HG02610 (cell line): ENCODE data around the gene OLFML2B.
"Not testable (repeated sequence)": the region's sequence is repeated elsewhere in the genome, so short reads cannot be mapped to it uniquely, and the experiment has no call there.

Experiments
- ATAC-seq: cut with Tn5 transposase; IDR thresholded peaks from one replicate; pipeline ENCODE4 v1.9.1; 2021; ENCODE audit warnings: mild to moderate bottlenecking, moderate library complexity; ENCODE audit not compliant: unreplicated experiment

Gene OLFML2B

DNA sequence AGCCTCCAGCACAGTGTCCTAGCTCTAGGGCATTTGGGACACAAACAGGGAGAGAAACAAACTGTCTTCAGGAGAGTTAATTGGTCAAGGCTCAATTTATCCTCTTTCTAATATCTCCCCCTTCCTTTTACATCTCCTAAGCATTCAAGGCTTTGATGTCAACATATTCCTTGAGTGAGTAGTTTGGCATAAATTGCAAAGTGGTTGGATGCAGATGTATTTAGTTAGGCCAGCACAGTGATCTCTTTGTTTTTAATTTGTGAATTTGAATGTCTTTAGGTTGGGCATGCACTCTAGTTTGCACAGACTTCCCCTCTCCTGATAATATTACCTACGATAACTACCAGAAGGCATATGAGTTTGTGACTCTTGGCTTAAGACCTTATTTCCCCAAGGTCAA lies 12.5 kb upstream of the OLFML2B start:
- ATAC-seq, result no peak

DNA sequence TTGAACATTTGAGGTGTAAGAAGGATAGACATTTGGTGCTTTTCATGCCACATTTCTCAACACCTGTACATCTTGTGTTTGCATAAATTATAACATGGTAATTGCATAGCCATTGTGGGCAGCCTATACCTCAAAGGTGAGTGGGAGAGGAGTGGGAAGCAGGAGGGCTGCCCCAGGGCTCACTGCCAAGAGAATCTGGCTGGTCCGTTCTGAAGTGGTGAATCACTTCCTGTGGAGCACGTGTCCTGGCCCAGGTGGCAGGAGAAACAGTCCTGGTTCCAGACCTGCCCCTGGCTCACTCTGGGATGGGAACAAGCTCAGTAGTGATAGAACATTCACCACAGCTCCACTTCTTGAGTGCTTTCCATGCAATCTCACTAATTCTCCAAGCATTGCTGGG lies 11.6 kb upstream of the OLFML2B start:
- ATAC-seq, result no peak

DNA sequence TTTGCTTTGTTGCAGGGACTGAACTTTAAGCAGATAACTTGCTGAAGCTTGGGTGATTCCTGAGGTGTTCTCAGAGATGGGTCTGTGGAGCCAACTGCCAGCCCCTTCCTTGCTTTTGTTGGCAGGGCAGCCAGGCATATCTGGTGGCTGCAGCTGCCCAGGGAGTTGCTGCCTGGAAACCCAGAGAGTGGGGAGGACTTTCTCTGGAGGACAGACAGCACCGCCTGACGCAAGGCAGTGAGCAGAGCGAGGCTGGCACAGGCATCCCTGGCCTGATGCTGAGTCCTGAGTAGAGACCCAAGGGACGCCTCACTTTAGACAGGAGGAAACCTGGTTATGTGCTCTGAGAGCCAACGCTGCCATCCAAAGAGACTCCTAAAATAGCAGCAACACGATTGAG lies 9.8 kb upstream of the OLFML2B start:
- no peak for ATAC-seq

DNA sequence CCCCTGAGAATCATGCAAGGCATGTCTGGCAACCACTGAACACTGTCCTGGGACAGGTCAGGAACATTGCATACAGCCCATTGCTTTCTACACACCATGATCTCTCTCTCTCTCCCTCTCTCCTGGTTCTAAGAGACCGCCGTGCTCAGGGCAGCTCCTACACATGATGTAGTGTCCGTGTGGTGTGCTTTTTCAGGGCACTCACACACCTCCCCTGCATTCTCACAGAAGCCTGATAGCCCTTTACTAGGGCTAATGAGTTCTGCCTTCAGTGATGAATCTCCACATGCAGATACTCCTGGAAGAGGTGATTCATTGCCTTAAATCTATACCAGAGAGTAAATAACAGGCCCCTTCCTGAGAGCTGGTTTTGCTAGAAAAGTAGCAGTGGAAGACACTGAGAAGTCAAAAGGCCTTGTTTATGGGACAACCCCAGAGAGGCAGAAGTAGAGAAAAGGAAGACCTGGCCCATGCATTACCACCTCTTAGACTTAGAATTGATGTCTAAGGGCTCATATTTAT lies 7.2 kb upstream of the OLFML2B start:
- ATAC-seq, result no peak

DNA sequence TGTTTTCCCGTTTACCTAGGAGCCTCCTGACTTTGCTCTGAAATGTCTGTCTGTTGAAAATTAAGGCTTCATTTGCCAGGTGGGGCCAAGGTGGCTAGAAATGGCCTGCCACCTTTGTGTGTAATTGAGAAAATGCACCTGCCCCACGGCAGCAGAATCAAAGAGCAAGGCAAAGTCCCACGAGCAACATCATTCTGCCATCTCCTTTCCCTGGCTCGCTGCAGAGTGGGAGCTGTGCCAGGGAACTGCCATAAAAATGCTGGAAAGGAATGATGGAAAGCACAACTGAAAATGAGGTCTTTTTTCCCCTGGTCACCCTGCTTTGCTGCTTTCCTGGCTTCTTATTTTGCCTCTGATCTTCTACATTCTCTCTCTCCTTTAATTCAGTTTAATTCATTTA lies 5.5 kb upstream of the OLFML2B start:
- no peak for ATAC-seq

DNA sequence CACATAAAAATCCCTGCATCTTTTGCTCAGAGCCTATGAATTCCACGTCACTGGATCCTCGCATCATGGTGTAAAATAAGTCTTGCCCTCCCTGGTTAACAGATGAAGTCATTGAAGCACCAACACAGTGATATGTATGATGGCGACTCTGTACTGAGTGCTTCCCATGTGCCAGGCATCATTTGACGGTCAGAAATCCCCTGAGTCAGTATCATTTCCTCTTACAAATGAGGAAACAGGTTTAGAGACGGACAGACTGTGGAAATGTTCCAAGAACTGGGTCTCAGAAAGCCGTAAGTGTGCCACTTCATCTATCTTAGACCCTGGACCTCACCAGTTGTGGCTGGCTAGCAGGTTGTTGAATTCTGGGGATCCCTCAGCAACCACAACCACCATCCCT lies 5.1 kb upstream of the OLFML2B start:
- ATAC-seq, result peak; percentile 82

DNA sequence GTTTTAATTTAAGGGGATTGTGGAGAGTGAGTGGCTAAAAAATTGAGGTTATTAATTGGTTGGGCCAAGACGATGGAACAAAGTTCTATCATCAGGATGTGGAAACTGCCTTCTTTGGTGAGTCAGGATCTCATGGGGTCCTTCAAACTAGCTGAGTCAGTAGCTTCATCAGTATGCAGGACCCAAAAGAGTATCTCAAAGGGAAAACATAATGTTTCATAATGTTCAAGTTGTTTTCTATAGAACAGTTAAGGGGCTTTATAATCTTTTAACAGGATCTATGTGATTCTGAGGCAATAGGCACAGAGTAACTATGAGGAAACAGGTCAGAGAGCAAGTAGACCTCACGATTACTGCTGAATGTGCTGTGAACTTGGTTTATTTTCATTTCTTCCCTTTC lies 3.2 kb upstream of the OLFML2B start:
- no peak for ATAC-seq

DNA sequence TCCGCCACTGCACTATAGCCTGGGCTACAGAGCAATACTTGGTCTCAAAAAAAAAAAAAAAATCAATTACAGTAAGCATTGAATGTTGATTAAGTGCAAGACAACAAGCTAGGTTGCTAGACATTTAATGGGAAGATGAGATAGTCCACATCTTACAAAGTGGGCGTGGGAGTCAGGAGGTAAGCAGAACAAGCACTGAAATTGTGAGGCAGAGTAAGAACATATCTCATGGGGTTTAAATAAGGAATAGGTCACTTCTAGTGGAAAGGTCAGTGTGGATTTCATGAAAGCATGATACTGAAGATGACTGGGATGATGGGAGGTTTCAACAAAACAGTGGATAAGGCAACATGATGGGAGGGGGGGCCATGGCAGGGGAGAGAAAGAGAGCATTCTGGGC lies 1.9 kb upstream of the OLFML2B start:
- ATAC-seq, result no peak

DNA sequence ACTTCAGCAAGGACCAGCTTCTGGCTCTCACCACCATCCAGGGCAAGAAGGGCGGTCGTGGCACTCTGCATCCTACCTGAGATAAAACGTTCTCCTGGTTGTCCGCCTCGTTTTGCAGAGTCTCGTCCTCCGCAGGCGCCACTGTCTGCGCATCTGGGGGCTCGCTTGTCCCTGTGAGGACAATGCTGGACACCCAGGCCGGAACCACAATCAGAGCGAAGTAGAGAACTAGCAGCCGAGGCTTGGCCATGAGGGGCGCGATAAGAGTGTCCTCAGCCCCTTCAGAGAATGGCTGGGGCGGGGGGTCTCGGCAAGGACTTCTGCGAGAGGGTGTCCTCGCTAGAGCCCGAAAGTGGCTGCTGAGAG lies 505 bp downstream of the OLFML2B start:
- no peak for ATAC-seq

DNA sequence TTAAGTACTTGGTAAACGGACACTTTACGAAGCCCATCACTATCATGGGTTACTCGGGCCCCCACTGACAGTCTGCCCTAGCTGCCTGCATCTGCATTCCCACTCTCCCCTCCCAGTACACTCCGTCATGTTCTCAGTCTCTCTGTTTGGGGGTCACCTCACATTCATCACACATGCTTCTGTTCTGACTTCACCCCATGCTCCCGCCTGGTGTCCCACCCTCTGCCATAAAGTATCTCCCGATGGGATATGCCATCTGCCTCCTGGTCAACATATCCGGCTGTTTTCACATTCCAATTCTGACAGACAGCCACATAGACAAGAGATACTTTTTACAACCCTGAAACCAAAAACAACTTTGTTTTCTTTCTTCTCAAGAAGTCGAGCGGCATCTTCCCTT lies 1.0 kb downstream of the OLFML2B start:
- ATAC-seq, result no peak

DNA sequence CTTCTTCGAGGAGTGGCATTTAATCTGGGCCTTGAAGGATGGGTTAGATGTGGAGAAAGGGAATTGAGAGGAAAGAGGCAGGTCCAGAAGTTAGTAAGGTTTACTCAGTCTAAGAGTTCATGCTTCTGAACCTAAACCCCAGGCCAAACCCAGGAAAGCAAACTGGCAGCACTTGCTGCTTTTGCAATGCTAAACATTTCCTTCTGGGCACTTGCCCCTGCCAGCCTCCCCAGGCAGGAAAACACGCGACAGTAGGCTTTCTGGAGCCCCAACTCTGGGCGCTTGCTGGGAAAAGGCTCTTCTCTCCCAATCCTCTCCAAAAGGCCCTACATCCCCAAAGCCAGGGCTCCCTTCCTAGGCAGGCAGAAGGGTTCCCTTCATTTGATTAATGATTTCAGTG lies 2.5 kb downstream of the OLFML2B start:
- no peak for ATAC-seq

DNA sequence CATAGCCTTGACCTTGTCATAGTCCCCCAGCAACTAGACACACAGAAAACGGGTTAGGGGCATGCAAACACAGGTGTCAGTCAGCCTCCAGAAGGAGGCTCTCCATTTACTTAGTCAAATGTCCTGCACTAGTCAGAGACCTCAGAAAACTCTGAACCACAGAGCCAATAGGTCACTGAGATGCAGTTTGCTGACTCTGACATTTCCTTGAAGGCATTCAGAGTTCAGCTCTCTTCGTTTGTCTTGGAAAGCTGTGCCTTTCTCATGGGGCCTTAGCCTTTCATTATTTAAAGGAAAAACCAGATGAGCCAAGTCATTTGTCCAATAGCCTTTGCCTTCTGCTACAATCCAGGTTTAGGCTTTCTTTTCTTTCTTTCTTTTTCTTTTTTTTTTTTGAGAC lies 3.5 kb downstream of the OLFML2B start:
- ATAC-seq, result no peak

DNA sequence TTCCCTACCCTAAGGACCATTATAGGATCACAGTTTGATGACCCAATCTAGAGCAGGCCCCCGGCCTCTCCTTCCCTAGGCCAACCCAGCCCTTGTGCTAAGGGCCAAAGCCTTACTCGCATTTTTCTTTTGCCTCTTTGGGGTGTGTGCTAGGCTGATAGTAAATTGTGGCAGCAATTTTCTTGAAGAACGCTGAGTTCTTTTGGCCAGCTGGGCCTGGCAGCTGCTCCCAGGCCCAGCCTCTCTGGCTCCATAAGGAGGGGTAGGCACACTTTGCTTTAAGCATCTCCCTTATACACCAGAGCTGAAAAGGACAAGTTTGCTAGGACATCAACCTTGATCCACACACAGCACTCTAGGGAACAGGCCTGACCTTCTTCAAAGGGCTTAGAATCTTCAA lies 4.2 kb downstream of the OLFML2B start:
- ATAC-seq, result no peak

DNA sequence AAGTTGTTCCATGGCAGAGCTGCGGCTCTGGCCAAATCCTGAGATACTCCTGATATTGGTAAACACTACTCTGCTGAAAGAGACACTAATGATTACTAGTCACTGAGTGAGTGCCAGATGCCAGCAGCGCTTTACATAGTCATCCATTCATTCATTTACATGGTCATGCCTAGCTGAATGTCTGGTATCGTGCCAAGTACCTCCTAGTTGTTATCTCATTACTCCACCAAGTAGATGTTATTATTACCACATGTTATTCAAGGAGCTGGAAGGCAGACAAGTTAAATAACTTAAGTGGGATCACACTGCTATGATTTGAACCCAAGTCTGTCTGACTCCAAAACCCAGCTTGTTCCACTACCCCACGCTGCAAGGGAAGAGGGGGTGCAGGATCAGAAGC lies 4.7 kb downstream of the OLFML2B start:
- ATAC-seq, result no peak

DNA sequence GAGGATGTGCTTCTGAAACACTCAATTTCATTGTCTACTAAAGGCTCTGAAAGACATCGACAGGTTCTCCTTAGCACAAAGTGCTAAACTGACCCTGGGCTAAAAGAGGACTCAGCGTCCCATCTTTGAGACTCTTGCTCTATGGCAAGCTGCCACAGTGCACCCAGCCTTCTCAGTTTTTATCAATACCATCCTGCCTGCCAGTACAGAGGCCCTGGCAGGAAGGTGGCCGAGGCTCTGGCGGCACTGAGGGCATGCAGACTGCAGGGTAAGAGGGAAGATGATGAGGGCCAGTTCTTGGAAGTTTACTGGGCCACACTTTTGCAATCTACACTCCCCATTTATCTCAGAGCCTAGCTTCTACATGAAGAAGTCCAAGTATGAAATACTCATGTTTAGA lies 5.3 kb downstream of the OLFML2B start:
- no peak for ATAC-seq

DNA sequence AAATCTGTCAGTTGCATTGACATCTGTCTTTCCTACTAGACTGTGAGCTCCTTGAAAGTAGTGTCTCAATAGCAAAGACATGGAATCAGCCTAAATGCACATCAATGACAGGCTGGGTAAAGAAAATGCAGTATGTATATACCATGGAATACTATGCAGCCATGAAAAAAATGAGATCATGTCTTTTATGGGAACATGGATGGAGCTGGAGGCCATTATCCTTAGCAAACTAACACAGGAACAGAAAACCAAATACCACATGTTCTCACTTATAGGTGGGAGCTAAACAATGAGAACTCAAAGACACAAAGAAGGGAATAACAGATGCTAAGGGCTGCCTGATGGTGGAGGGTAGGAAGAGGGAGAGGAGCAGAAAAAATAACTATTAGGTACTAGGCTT lies 5.9 kb downstream of the OLFML2B start:
- not testable (repeated sequence) for ATAC-seq

DNA sequence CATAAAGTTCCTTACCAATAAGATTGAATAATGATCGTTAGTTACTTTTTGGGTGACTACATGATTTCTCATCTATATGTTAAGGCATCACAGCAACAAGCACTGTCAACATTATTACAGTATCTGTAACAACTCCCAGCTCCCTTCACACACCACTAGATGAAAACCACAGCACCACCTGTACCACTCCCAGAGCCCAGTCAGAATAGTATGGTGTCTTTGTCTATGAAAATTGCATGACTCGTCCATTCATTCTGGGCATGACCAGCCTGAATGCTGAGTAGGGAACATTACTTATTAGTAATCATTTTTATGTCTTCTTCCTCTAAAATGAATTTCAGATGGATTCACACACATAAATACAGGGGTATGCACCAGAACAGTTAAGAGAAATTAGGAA lies 7.0 kb downstream of the OLFML2B start:
- ATAC-seq, result no peak

DNA sequence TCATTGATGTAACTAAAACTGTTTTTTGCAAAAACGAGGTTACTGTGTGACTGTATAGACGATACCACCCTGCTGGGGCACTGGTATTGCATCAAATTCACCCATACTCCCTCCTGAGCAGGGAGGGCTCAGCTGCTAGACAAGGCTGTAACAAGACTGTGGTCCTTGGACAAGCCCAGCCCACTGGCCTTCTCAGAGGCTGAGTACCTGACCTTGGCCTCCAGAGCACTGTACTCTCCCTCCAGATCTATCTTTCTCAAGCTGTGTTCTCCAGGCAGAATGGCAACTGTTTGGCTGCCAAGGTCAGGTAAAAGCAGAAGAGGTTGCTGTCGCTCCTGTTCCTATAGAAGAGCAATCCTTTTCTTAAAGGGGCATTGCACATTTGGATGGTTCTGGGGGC lies 8.5 kb downstream of the OLFML2B start:
- no peak for ATAC-seq

DNA sequence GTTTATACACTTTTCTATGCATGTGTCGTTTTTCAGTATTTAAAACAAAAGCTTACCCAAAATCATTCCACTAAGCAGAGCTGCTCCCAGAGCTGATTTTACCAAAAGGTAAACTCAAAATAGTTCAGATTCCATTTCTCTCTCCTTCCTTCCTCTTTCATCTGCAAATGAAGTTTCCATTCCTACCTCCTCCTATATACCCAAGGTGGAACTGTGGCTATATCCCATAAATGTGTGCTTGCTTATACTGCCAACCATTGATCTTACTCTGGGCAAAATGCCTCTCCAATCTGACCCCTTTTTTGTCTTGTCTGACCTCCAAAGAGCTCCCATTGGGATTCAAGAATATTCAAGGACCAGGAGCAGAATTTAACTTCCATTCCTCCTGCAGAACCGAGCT lies 9.5 kb downstream of the OLFML2B start:
- ATAC-seq, result no peak

DNA sequence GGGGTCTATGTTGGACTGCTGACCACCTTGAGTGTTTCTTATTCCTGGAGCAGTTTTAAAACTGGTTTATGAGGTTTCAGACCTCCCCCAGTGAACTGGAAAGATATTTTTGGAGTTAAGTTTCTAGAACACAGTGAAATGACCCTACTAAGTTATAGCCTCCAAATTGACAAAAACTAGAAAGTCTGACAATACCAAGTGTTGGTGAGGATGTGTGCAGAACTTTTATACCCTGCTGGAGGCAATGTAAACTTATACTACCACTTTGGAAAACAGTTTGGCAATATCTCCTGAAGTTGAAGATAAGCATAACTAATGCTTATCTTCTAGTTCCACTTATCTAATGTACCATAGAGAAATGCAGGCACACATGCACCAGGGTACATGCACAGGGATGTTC lies 10.4 kb downstream of the OLFML2B start:
- no peak for ATAC-seq

DNA sequence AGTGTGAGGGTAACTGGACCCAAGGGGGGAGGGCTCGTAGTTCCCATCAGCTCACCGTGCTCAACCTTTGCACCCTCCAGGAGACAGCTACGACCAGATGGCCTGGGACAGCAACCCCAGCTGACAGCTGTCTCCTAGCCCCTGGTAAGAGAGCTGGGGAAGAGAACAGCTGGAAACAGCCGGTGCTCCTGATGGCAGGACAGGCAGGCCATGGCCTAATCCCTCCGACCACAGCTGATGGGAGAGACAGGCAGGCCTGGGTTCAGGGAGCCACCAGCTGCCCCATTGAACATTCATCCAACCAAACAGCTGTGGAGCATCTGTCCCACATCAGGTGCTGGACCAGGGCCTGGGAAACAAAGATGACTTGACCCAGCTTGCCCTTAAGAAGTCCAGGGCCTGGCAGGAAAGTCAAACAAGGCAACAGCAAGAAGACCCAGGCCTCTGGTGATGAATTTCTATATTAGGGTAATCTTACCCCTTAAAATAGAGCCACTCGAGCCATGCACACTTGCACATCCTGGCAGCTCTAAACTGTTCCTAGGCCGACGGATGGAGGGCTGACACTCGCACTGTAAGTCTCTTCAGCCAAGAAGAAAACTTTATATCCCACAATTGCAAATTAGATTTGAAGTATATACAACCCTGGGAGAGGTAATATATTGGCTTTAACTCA lies 12.2 kb downstream of the OLFML2B start:
- no peak for ATAC-seq

DNA sequence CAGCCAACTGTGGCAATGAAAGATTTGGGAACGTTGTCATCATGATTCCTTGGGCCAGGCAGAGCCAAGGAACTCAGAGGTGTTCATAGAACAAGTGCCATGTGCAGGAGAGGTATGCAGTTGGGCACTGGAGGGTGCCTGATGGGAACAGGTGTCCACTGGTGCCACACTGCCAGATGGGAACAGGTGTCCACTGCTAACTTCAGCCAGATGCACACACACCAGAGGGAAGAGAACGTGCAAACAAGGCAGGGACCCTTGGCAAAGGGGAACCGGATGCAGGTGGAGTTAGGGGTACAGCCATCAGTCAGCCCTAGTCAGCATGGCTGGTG lies 13.5 kb downstream of the OLFML2B start:
- no peak for ATAC-seq

DNA sequence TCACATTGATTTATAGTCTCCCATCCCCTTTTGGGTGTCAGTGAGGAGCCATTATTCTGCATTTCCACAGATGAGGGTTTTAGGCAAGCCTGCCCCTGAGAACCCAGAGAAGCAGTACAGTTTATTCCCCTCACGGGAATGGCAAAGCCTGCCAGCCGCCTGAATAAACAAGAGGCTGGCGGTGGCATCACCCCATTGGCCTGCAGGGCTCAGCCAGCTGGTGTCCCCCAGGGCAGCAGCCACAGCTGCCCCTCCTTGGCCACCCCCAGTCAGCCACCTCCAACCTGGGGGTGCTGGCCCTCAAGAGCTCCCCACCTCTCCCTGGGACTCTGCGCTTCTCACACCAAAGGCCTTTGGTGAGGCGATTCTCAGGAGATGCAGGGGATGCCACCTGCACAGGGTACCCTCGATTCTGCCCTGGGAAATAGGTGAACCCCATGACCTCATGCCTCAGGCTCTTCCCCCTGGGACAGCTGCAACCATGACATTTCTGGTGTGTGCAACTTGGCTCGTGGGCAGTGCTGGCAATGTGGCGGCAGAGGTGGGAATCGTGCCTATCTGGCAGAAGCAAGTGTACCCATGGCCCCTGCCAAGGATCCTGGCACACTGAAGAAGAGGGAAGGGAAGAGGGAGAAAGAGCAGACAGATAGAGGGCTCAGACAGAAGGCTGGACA lies 14.0 kb downstream of the OLFML2B start:
- no peak for ATAC-seq
